DOHH2 (cell line): ENCODE results near the gene OR2A42.
"Not testable (repeated sequence)": the region's sequence is repeated elsewhere in the genome, so short reads cannot be mapped to it uniquely, and the experiment has no call there.

Source experiments
- EZH2phosphoT487 ChIP-seq: fragments of 200-600 bp; sonication (generic); IDR thresholded peaks from 2 replicates; pipeline ENCODE4 v1.6.1; 2017; ENCODE audit warnings: borderline replicate concordance, mild to moderate bottlenecking, antibody characterized with exemption, low read length, moderate library complexity, mixed read lengths
- TF ChIP-seq, protein P1 (sequence below): fragments of 200-600 bp; sonication (generic); IDR thresholded peaks from one replicate; pipeline ENCODE4 v1.5.1; 2014; ENCODE audit warnings: antibody characterized with exemption, mild to moderate bottlenecking, low read depth, low read length; ENCODE audit not compliant: poor library complexity, severe bottlenecking

DNA sequence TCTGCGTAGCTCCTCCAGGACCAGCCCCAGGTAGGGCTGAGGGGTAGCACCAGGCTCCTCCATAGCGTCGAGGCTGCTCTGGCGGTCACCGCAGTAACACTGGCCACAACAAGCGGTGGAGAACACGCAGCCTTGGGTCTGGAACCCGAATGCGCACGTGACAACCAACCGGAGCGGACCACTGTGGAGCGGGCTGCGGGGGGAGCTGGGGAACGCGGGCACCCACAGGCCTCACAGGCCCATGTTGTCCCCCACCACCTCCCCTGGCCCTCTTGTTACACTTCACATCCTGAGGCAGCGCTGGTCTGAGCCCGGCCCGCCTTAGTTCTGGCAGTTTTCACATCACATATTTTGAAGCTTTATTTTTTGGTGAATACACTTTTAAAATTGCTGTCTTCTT is 29.8 kb upstream of the OR2A42 start, which contains the start of gene CTAGE8:
- TF ChIP-seq, protein P1, sequence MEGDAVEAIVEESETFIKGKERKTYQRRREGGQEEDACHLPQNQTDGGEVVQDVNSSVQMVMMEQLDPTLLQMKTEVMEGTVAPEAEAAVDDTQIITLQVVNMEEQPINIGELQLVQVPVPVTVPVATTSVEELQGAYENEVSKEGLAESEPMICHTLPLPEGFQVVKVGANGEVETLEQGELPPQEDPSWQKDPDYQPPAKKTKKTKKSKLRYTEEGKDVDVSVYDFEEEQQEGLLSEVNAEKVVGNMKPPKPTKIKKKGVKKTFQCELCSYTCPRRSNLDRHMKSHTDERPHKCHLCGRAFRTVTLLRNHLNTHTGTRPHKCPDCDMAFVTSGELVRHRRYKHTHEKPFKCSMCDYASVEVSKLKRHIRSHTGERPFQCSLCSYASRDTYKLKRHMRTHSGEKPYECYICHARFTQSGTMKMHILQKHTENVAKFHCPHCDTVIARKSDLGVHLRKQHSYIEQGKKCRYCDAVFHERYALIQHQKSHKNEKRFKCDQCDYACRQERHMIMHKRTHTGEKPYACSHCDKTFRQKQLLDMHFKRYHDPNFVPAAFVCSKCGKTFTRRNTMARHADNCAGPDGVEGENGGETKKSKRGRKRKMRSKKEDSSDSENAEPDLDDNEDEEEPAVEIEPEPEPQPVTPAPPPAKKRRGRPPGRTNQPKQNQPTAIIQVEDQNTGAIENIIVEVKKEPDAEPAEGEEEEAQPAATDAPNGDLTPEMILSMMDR, result not testable (repeated sequence)
- TF ChIP-seq EZH2phosphoT487, result not testable (repeated sequence)
